ENCODE data around the gene SPATS1.

SPATS1 gene

GRCh38 chr6:44301782-44302564 is 40.5 kb upstream of the SPATS1 start:
- peaks cover 86% of the 10 kb centered on the region for H3K36me3 ChIP-seq
- no peak for TF ChIP-seq Cebpa-rat (IDR thresholded peaks at IDR 0.05)
- H3K9ac ChIP-seq, result no peak overlapping the region
- no peak overlapping the region for H3K27ac ChIP-seq
- no peak overlapping the region for H3K4me3 ChIP-seq
- H3K9me3 ChIP-seq, result no peaks in the 10 kb centered on the region
- peaks cover 28% of the 10 kb centered on the region for H3K27me3 ChIP-seq
- no peak overlapping the region for H3K4me2 ChIP-seq
- peaks cover 52% of the 10 kb centered on the region for H4K20me1 ChIP-seq
- H3K4me1 ChIP-seq, result no peaks in the 10 kb centered on the region

- H3K9me3 ChIP-seq, result no peaks in the 10 kb centered on the region
- no peak overlapping the region for H3K4me3 ChIP-seq
- no peak overlapping the region for H3K27ac ChIP-seq
- H3K9ac ChIP-seq, result no peak overlapping the region
- H3K27me3 ChIP-seq, result peaks cover 19% of the 10 kb centered on the region
- H3K36me3 ChIP-seq, result peaks cover 94% of the 10 kb centered on the region
- H3K4me1 ChIP-seq, result no peaks in the 10 kb centered on the region
- H3K4me2 ChIP-seq, result no peak overlapping the region
- TF ChIP-seq Cebpa-rat (IDR thresholded peaks at IDR 0.05), result no peak
- peaks cover 43% of the 10 kb centered on the region for H4K20me1 ChIP-seq
These were observed 39.6 kb upstream of the SPATS1 start for GRCh38 chr6:44302856-44303255.

GRCh38 chr6:44303842-44304241 is 38.6 kb upstream of the SPATS1 start:
- Histone ChIP-seq H3K9ac (no peak overlapping the region), H3K4me2 (no peak overlapping the region), H3K36me3 (peaks cover 99% of the 10 kb centered on the region), H3K4me1 (no peaks in the 10 kb centered on the region), H3K9me3 (no peaks in the 10 kb centered on the region), H4K20me1 (peaks cover 33% of the 10 kb centered on the region), H3K27ac (no peak overlapping the region), H3K27me3 (peaks cover 9% of the 10 kb centered on the region), H3K4me3 (no peak overlapping the region)
- TF ChIP-seq Cebpa-rat (IDR thresholded peaks at IDR 0.05), result no peak

- no peaks in the 10 kb centered on the region for H3K4me1 ChIP-seq
- no peak overlapping the region for H3K9ac ChIP-seq
- no peak overlapping the region for H3K4me2 ChIP-seq
- peaks cover 99% of the 10 kb centered on the region for H3K36me3 ChIP-seq
- no peak overlapping the region for H3K27ac ChIP-seq
- no peak overlapping the region for H3K4me3 ChIP-seq
- peaks cover 26% of the 10 kb centered on the region for H4K20me1 ChIP-seq
- H3K27me3 ChIP-seq, result peaks cover 2% of the 10 kb centered on the region; the same call in 1 of the 2 replicates
- no peak for TF ChIP-seq Cebpa-rat (IDR thresholded peaks at IDR 0.05)
- no peaks in the 10 kb centered on the region for H3K9me3 ChIP-seq
These were observed 37.9 kb upstream of the SPATS1 start for GRCh38 chr6:44304282-44305199.

DNA sequence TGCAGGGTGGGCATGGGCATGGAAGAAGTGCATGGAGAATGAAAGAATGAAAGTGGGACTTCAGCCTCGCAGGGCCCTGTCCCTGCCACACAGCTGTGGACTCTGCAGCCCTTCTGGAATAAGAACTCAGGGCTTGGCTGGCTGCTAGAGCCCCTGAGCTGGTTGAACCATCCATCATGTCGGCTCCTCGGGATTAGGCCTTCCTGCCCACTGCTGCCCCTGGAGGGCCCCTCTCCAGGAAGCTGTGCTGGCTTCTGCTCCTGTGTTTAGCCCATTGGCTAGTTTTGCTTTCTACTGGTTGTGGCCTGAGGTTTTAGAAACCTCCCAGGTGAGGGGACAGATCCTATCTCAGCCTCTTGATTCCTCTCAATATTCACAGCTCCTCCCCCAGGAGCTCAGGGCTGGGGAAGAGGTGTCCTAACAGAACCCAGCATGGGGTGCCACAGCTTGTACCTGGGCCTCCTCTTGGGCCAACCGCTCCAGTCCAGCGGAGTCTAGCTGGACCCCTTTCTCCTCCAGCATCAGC is 37.2 kb upstream of the SPATS1 start:
- Histone ChIP-seq H3K9me3 (no peaks in the 10 kb centered on the region), H3K36me3 (peaks cover 100% of the 10 kb centered on the region), H3K4me1 (no peaks in the 10 kb centered on the region), H4K20me1 (peaks cover 21% of the 10 kb centered on the region), H3K27ac (no peak overlapping the region), H3K27me3 (no peaks in the 10 kb centered on the region), H3K4me3 (no peak overlapping the region), H3K9ac (no peak overlapping the region), H3K4me2 (no peak overlapping the region)
- TF ChIP-seq Cebpa-rat (IDR thresholded peaks at IDR 0.05), result no peak

DNA sequence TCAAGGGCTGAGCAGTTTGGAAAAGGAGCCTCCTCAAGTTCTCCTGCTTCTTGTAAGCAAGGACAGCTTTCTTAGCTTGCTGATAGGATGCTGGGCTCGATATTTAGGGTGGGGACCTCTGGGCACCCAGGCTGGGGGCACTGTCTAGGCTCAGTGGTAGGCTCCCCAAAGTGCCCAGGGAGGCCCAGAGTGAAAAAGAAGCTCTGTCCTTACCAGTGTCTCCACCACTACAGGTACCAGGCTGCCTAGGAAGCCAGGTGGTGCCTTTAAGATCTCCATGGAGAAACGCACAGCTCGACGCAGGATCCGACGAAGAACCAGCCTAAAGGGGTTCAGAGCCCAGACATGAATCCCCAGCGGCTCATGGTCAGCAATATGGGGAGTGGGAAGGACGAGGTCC is 35.7 kb upstream of the SPATS1 start:
- peaks cover 1% of the 10 kb centered on the region for H3K4me1 ChIP-seq
- no peak overlapping the region for H3K9ac ChIP-seq
- H4K20me1 ChIP-seq, result peaks cover 15% of the 10 kb centered on the region; the same call in 1 of the 2 replicates
- H3K27me3 ChIP-seq, result no peaks in the 10 kb centered on the region
- no peaks in the 10 kb centered on the region for H3K9me3 ChIP-seq
- no peak for TF ChIP-seq Cebpa-rat (IDR thresholded peaks at IDR 0.05)
- H3K27ac ChIP-seq, result no peak overlapping the region
- peaks cover 100% of the 10 kb centered on the region for H3K36me3 ChIP-seq
- H3K4me2 ChIP-seq, result no peak overlapping the region
- no peak overlapping the region for H3K4me3 ChIP-seq

DNA sequence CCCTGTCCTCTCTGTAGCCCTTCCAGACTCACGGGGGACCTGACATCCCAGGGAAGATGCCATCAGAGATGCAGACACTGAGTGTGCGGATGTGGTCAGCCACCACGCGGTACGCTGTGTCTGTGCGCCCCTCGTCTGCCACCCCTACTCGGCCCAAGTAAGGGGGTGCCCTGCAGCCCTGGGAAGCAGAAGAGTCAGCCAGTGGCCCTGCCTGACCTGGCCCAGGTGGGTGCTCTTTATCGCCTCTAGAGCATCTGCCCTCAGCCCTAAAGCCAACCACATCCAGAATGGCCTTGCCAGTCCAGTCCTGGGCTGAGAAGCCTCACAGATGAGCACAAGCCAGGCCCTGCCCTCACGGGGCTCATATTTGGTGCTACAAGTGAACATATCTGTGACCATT is 35.2 kb upstream of the SPATS1 start:
- H3K4me1 ChIP-seq, result peaks cover 6% of the 10 kb centered on the region
- TF ChIP-seq Cebpa-rat (IDR thresholded peaks at IDR 0.05), result no peak
- peaks cover 15% of the 10 kb centered on the region; the same call in 1 of the 2 replicates for H4K20me1 ChIP-seq
- no peak overlapping the region for H3K9ac ChIP-seq
- H3K4me2 ChIP-seq, result no peak overlapping the region
- H3K27me3 ChIP-seq, result no peaks in the 10 kb centered on the region
- H3K27ac ChIP-seq, result no peak overlapping the region
- H3K4me3 ChIP-seq, result no peak overlapping the region
- peaks cover 96% of the 10 kb centered on the region for H3K36me3 ChIP-seq
- H3K9me3 ChIP-seq, result no peaks in the 10 kb centered on the region

- H3K36me3 ChIP-seq, result peaks cover 78% of the 10 kb centered on the region
- no peak overlapping the region for H3K4me2 ChIP-seq
- H3K9ac ChIP-seq, result no peak overlapping the region
- peaks cover 4% of the 10 kb centered on the region; the same call in 1 of the 2 replicates for H4K20me1 ChIP-seq
- H3K27me3 ChIP-seq, result no peaks in the 10 kb centered on the region
- no peaks in the 10 kb centered on the region for H3K9me3 ChIP-seq
- TF ChIP-seq Cebpa-rat (IDR thresholded peaks at IDR 0.05), result no peak
- H3K4me1 ChIP-seq, result peaks cover 11% of the 10 kb centered on the region
- no peak overlapping the region for H3K4me3 ChIP-seq
- no peak overlapping the region for H3K27ac ChIP-seq
These were observed 33.4 kb upstream of the SPATS1 start for GRCh38 chr6:44309092-44309491.

- Histone ChIP-seq H3K36me3 (peaks cover 72% of the 10 kb centered on the region), H3K4me3 (no peak overlapping the region), H3K4me1 (peaks cover 11% of the 10 kb centered on the region), H4K20me1 (no peaks in the 10 kb centered on the region), H3K27me3 (no peaks in the 10 kb centered on the region), H3K9ac (no peak overlapping the region), H3K4me2 (no peak overlapping the region), H3K9me3 (no peaks in the 10 kb centered on the region), H3K27ac (no peak overlapping the region)
- TF ChIP-seq Cebpa-rat (IDR thresholded peaks at IDR 0.05), result no peak
These were observed 32.8 kb upstream of the SPATS1 start for GRCh38 chr6:44309631-44310030.

- H3K27ac ChIP-seq, result no peak overlapping the region
- no peaks in the 10 kb centered on the region for H3K9me3 ChIP-seq
- H3K4me3 ChIP-seq, result no peak overlapping the region
- H4K20me1 ChIP-seq, result no peaks in the 10 kb centered on the region
- peaks cover 11% of the 10 kb centered on the region for H3K4me1 ChIP-seq
- peaks cover 66% of the 10 kb centered on the region for H3K36me3 ChIP-seq
- no peaks in the 10 kb centered on the region for H3K27me3 ChIP-seq
- TF ChIP-seq Cebpa-rat (IDR thresholded peaks at IDR 0.05), result no peak
- no peak overlapping the region for H3K4me2 ChIP-seq
- H3K9ac ChIP-seq, result no peak overlapping the region
These were observed 32.2 kb upstream of the SPATS1 start for GRCh38 chr6:44310241-44310640.

Data from BLaER1 (cell line).